GM19351 (cell line): Measurements from ENCODE around the gene DNAJC5G.
"Not testable (repeated sequence)": the region's sequence is repeated elsewhere in the genome, so short reads cannot be mapped to it uniquely, and the experiment has no call there.

Source experiments
- ATAC-seq: cut with Tn5 transposase; IDR thresholded peaks from one replicate; pipeline ENCODE4 v1.9.1; 2021; ENCODE audit warnings: mild to moderate bottlenecking, moderate library complexity; ENCODE audit not compliant: unreplicated experiment

The DNAJC5G gene

GRCh38 chr2:27250652-27251379 is 24.4 kb upstream of the DNAJC5G start:
- ATAC-seq, result no peak

DNA sequence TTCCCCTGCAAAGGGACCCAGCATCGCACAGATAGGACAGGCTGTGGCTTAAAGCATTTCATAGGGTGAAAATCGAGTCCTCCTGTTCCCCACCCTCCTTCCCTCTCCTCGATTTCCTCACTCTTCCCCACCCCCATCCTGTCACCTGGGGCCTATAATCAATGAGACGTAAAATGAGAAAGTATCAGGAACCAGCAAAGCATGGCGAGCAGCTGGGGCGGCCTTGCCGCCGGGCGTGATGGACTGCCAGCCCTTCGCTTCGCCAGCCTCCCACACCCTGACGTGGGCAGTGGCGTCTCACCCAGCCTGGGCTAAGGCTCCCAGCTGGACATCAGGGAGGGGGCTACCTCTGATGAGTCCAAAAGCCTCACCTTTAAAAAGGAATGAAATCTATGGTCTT is 23.5 kb upstream of the DNAJC5G start:
- no peak for ATAC-seq

DNA sequence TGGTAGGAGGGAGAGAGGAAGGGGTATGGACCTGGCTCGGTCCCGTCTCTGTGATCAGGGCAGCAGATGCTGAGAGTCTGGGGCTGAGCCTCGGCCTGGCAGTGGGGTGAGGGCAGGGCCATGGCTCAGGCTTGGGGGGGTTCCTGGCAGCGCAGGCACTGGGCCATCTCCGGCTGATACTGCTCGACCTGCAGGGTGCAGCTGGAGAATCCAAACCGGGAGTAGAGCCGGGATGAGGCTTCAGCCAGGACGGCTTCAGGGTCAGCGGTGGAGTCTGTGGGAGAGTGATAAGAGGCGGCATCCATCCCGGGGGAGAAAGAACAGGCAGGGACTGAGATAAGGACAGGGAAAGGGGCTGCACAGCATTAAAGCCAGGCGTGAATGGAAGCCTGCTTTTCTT is 20.0 kb upstream of the DNAJC5G start:
- ATAC-seq, result no peak

DNA sequence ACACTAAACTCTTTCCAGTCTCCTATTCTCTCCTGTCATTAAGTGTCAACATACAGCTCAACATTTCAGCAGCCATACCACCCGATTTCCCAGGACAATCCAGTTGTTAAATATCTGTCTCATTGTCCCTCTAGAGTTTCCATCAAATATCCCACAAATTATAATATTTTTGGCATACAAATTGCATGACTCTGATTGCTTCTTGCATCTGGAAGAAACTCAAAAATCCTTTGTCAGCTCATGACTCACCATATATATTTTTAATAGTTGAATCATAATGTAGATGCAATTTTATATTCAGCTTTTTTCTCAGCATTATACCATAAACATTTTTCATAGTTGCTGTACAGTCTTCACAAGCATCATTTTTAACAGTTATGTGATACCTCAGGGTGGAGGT is 19.6 kb upstream of the DNAJC5G start:
- no peak for ATAC-seq

GRCh38 chr2:27256855-27257454 is 18.3 kb upstream of the DNAJC5G start:
- ATAC-seq, result no peak

GRCh38 chr2:27258051-27258450 is 17.2 kb upstream of the DNAJC5G start:
- no peak for ATAC-seq

DNA sequence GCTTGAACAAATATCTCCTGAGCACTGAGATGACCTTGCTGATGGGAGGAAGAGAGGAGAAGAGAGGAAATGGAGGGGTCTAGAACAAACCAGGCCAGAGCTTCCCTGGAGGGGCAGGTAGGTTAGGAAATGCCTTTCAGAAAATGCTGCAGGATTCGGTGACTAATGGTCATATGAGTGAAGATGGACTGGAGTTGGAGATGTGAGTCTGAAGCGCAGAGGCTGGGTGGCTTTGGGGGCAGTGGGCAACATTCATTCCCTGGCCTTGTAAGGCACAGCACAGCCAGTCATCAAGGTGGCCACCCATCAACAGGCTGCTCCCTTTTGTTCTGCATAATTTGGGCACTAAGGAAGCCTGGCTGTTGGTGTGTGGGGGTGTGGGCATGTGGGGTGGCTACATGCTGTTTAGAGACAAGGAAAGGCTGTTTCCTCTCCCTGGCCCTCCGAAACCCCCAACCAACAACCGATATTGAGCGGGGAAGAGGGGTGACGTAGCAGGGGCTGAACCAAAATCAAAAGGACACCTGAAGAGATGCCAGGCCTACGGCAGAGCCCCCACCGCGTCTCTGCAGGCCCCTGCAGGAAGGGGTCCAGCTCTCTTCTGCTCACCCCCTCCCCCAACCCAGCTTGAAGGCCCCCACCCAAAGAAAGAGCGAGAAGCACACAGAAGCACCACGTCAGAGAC is 13.8 kb upstream of the DNAJC5G start:
- ATAC-seq, result no peak

DNA sequence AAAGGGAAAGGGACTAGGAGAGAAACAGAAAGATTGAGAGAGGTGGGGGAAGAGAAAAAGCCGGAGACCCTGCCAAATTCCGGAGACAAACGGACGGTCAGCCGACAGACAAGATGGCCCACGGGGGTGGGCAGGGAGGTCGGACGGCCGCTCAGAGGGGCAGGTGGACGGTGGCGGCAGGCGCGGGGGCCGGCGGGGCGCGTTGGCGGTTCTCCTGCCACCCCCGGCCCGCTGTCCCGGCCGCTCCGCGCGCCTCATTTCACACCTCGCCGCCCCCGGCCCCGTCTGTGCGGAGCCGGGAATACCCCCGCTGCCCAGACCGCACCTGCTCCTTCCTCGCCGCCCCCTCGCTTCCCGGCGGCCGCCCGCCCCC is 13.3 kb upstream of the DNAJC5G start:
- ATAC-seq, result no peak

DNA sequence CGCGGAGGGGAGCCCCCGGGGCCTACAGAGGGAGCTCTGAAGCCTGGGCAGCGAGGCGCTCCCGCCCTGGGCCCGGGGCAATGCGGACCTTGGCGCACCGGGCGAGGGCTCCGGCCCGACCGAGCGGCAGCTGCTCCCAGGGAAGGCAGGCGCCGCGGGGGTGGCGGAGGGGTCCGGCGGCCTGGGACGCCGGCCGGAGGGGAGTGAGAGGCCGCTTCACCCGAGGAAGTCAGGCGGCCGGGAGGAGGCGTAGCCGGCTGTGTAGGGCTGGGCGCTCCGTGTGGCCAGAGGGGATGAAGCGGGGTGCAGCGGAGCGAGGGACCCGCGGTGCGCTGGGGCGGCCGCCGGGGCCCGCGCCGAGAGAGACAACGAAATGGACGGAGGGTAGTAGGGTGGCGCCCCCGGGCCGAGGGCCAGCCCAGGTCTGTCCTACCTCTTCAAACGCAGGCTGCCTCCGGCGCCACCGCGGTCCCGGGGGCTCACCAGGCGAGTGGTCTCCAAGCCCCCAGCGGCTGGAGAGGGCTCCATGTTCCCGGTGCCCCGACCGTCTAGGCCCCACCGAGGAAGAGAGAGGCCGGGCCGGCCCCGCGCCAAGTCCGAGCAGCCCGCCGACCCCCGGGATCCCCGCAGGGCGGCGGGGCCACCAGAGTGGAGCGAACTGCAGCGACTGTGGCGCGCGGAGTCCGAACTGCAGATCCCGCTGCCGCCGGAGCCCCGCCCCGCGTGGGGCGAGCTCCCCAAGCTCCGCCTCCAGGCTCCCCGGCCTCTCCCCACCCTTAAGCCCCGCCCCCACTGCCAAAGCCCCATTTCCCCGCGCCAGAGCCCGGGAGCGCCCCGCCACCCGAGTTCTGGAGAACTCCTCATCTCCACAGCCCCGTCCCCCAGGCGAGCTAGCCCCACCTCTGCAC is 12.6 kb upstream of the DNAJC5G start, which contains the start of gene SLC30A3:
TSS of gene SLC30A3 (minus strand) at position 669 of the 908 bp plus-strand sequence. CDS start at position 528, 141 bp downstream.
- peak; percentile 63 for ATAC-seq

DNA sequence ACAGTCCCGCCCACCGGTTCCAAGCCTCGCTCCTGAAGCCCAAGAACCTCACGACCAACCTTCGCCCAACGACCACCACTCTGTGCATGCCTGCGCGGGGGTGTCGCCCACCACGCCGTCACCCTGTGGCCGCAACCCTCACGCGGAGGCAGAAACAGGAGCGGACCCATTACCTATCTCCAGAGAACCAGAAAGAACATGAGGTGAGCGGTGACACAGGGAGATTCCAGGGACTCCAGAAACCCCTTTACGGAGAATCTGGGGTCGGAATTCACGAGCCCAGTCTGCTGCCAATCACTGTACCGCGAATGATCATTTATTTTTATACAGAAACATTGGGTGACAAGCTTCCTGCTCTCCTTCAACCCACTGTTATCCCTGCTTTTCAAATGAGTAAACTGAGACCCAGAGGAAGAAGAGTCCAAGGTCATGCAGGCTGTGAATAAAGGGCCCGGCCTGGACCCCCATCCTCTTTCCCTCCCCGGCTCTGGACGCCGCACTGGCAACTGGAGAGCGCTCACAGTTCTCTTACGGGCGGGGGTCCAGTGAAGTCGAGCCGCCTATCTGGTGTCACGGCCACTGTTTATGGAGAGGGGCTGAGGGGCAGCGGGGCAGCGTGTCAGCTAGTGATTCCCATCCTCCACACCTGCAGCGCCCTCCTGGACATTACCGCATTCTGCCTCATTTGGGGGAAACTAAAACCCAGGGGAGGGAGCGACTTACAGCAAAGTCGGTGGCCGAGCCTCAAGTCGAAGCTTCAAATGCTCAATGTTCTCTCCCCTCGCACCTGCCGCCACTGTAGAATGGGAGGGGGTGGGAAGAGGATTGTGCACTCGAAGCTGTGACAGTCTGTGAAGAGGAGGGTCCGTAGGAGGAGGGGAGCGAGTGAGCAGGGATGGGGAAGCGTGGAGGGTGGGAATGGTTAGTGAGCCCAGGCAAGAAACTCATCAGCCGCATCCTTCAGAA is 11.7 kb upstream of the DNAJC5G start:
- no peak for ATAC-seq

GRCh38 chr2:27264253-27264752 is 10.9 kb upstream of the DNAJC5G start:
- no peak for ATAC-seq

GRCh38 chr2:27264753-27265535 is 10.3 kb upstream of the DNAJC5G start:
- no peak for ATAC-seq

GRCh38 chr2:27265536-27265870 is 9.7 kb upstream of the DNAJC5G start:
- ATAC-seq, result no peak

DNA sequence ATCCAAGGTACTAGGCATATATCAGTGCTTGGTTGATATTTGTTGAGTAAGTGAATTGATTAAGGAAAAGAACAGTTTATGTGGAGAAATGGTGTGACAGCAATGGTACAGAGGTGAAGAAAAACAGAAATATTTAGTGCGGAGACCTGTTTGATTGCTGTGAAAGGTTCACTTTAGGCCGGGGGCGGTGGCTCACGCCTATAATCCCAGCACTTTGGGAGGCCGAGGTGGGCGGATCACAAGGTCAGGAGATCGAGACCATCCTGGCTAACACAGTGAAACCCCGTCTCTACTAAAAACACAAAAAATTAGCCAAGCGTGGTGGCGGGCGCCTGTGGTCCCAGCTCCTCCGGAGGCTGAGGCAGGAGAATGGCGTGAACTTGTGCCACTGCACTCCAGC is 6.9 kb upstream of the DNAJC5G start:
- not testable (repeated sequence) for ATAC-seq

- no peak for ATAC-seq
Measured at GRCh38 chr2:27270131-27270530, 5.1 kb upstream of the DNAJC5G start.

DNA sequence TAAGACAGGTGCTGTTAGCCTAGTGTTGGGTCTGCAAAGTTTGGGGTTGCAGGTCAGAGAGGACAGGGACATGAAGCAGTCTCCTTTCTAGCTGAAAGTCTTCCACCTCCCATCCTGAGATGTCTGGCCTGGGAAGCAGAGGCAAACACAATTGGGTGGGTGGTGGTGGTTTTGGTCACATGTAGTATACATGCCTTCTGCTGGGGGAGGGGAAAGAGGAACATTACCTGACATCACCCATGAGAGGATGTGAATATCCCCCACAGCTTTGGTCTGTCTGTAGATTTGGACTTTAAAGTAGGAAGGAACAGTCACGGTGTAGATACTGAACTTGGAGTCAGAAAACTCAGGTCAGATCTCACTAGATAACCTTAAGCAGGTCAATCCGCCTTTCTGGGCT is 4.6 kb upstream of the DNAJC5G start:
- no peak for ATAC-seq

- ATAC-seq, result no peak
Measured at GRCh38 chr2:27271631-27272340, 3.4 kb upstream of the DNAJC5G start.
